Upper lobe of left lung (tissue), 4 donors: ENCODE measurements around the gene IMMP2L.

Source experiments
- EP300 ChIP-seq, 4 donors: sonication (generic); formaldehyde crosslinking; IDR thresholded peaks; one replicate each; pipeline ENCODE4 v1.5.1; 2017; ENCODE audit warnings: antibody characterized with exemption in 4 of 4, control low read depth in 2 of 4
- POLR2A ChIP-seq, 4 donors: fragments of 450-650 bp; IDR thresholded peaks; one replicate each; pipeline ENCODE4 v1.5.1; 2016 to 2017; ENCODE audit warnings: antibody characterized with exemption in 4 of 4, mild to moderate bottlenecking in 2 of 4
- POLR2AphosphoS5 ChIP-seq, 2 donors: sonication (generic); formaldehyde crosslinking; IDR thresholded peaks; one replicate each; pipeline ENCODE4 v1.5.1; 2017; ENCODE audit warnings: antibody characterized with exemption in 2 of 2
- TF ChIP-seq, protein P1 (sequence below), 6 experiments: fragments of 450-650 bp in 4 of 6; fragments of 200-600 bp in 2 of 6; sonication (generic) in 2 of 6; IDR thresholded peaks; one replicate each; pipeline ENCODE4 v1.5.1; 2016 to 2019; ENCODE audit warnings: antibody characterized with exemption in 6 of 6

DNA sequence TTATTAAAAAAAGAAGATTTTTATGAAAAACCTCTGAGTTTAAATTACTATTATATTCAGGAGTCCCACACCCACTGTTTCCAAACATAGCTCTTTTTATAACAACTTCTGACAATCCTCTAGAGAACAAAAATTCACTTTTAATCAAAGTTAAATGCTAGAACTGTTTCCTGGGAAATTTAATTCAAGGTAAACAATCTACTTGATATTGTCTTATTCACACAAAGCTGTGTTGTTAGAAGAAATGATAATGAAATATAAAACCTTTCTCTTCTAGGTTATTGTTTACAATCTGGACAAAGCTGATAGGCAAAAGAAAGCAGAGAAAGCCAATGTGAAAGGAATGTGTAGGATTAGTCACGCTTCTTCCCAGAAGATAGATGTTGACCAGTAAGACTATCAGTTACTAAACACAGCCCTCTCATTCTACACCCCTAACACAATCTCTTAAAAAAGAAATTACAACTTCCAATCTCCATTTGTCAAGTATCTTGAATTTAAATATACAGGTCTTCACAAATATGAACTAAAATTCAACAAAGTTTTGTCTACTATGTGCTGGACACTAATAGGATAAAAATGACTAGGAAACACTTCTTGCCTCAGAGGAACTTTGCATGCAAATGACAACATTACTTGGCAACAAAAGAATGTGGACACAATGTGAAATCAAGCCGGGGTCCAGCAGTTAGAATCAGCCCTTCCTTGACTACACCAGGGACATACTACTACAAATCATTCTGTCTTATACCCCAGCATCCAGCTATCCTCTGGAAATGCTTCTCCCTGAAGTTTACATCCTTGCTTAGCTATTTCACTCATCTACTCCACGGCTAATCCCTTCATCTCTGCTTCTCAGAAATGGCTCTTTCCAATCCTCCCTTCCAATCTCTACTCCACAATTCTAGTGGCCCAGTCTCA, 123.7 kb downstream of the IMMP2L start:
- TF ChIP-seq POLR2A (IDR thresholded peaks at IDR 0.05) (no peak), EP300 (IDR thresholded peaks at IDR 0.05) (no peak), POLR2AphosphoS5 (IDR thresholded peaks at IDR 0.05) (no peak)
- TF ChIP-seq, protein P1, sequence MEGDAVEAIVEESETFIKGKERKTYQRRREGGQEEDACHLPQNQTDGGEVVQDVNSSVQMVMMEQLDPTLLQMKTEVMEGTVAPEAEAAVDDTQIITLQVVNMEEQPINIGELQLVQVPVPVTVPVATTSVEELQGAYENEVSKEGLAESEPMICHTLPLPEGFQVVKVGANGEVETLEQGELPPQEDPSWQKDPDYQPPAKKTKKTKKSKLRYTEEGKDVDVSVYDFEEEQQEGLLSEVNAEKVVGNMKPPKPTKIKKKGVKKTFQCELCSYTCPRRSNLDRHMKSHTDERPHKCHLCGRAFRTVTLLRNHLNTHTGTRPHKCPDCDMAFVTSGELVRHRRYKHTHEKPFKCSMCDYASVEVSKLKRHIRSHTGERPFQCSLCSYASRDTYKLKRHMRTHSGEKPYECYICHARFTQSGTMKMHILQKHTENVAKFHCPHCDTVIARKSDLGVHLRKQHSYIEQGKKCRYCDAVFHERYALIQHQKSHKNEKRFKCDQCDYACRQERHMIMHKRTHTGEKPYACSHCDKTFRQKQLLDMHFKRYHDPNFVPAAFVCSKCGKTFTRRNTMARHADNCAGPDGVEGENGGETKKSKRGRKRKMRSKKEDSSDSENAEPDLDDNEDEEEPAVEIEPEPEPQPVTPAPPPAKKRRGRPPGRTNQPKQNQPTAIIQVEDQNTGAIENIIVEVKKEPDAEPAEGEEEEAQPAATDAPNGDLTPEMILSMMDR (IDR thresholded peaks at IDR 0.05), result no peak
